Amygdala (tissue), 56 donors: Measurements from ENCODE around the gene HDAC4.

Experiments used
- DNase-seq, 56 donors: peaks; one replicate each; lab custom pipeline; 2025; lab: John Stamatoyannopoulos, UW

The HDAC4 gene

GRCh38 chr2:239036819-239037558, 363.8 kb downstream of the HDAC4 start:
- no peak for DNase-seq

- DNase-seq: no peak
Observed at GRCh38 chr2:239035997-239036731, 364.7 kb downstream of the HDAC4 start.

- peak in 42 of 56 donors; percentile 5 to 80 (median 36) for DNase-seq
Observed at GRCh38 chr2:239035361-239035814, 365.4 kb downstream of the HDAC4 start.

GRCh38 chr2:239034561-239035341, 366.1 kb downstream of the HDAC4 start:
- no peak for DNase-seq

- DNase-seq: no peak
Observed at GRCh38 chr2:239033801-239034560, 366.8 kb downstream of the HDAC4 start.

- no peak for DNase-seq
Observed at GRCh38 chr2:239029958-239030357, 370.9 kb downstream of the HDAC4 start.

GRCh38 chr2:239028253-239028619, 372.6 kb downstream of the HDAC4 start:
- DNase-seq: no peak

GRCh38 chr2:239027391-239028252, 373.2 kb downstream of the HDAC4 start:
- DNase-seq: no peak

GRCh38 chr2:239026711-239027361, 374.0 kb downstream of the HDAC4 start:
- DNase-seq: no peak

- peak in 1 of 56 donors; percentile 50 for DNase-seq
Observed at GRCh38 chr2:239025951-239026461, 374.8 kb downstream of the HDAC4 start.

- DNase-seq: no peak
Observed at GRCh38 chr2:239025096-239025801, 375.6 kb downstream of the HDAC4 start.

GRCh38 chr2:239024226-239024625, 376.6 kb downstream of the HDAC4 start:
- no peak for DNase-seq

- DNase-seq: no peak
Observed at GRCh38 chr2:239022437-239023260, 378.2 kb downstream of the HDAC4 start.

GRCh38 chr2:239021651-239022436, 379.0 kb downstream of the HDAC4 start:
- DNase-seq: no peak

GRCh38 chr2:239021224-239021623, 379.6 kb downstream of the HDAC4 start:
- no peak for DNase-seq

- no peak for DNase-seq
Observed at GRCh38 chr2:239020541-239021041, 380.2 kb downstream of the HDAC4 start.
